Stimulated activated CD4-positive, alpha-beta T cell treated with anti-CD3 and anti-CD28 coated beads, Interleukin-4, amount 100 ng/mL, for 4 hours (primary cell): ENCODE data around the gene BEGAIN.

Source experiments
- DNase-seq, 2 experiments: peaks; one replicate each; pipeline ENCODE4 v3.0.0-alpha.2; 2020

Gene BEGAIN

GRCh38 chr14:100567009-100567876 is 20.0 kb downstream of the BEGAIN start:
- DNase-seq, result no peak

- DNase-seq, result no peak
Observed at GRCh38 chr14:100566586-100566985, 20.6 kb downstream of the BEGAIN start.

GRCh38 chr14:100566119-100566518 is 21.1 kb downstream of the BEGAIN start:
- DNase-seq, result no peak

- no peak for DNase-seq
Observed at GRCh38 chr14:100565650-100566049, 21.6 kb downstream of the BEGAIN start.

- no peak for DNase-seq
Observed at GRCh38 chr14:100564512-100564911, 22.7 kb downstream of the BEGAIN start.

- no peak for DNase-seq
Observed at GRCh38 chr14:100562751-100563150, 24.5 kb downstream of the BEGAIN start.

- DNase-seq, result no peak
Observed at GRCh38 chr14:100561005-100561404, 26.2 kb downstream of the BEGAIN start.

- no peak for DNase-seq
Observed at GRCh38 chr14:100560471-100560870, 26.7 kb downstream of the BEGAIN start.

- no peak for DNase-seq
Observed at GRCh38 chr14:100559455-100559854, 27.8 kb downstream of the BEGAIN start.

GRCh38 chr14:100558966-100559365 is 28.3 kb downstream of the BEGAIN start:
- DNase-seq, result no peak

- no peak for DNase-seq
Observed at GRCh38 chr14:100558226-100558625, 29.0 kb downstream of the BEGAIN start.

GRCh38 chr14:100557658-100558057 is 29.6 kb downstream of the BEGAIN start:
- no peak for DNase-seq

- no peak for DNase-seq
Observed at GRCh38 chr14:100556936-100557505, 30.2 kb downstream of the BEGAIN start.

- no peak for DNase-seq
Observed at GRCh38 chr14:100556140-100556475, 31.1 kb downstream of the BEGAIN start.

GRCh38 chr14:100555436-100556139 is 31.6 kb downstream of the BEGAIN start:
- no peak for DNase-seq

- no peak for DNase-seq
Observed at GRCh38 chr14:100554696-100555320, 32.4 kb downstream of the BEGAIN start.

- peak in 1 of 2 experiments; percentile 14 for DNase-seq
Observed at GRCh38 chr14:100554082-100554677, 33.0 kb downstream of the BEGAIN start.

- no peak for DNase-seq
Observed at GRCh38 chr14:100553471-100553870, 33.7 kb downstream of the BEGAIN start.

- DNase-seq, result no peak
Observed at GRCh38 chr14:100552524-100553125, 34.6 kb downstream of the BEGAIN start.

- no peak for DNase-seq
Observed at GRCh38 chr14:100551056-100551455, 36.2 kb downstream of the BEGAIN start.

GRCh38 chr14:100549834-100550625 is 37.2 kb downstream of the BEGAIN start:
- no peak for DNase-seq

GRCh38 chr14:100548939-100549338 is 38.3 kb downstream of the BEGAIN start:
- DNase-seq, result no peak
